Activated CD4-positive, CD25-positive, alpha-beta regulatory T cell treated with anti-CD3 and anti-CD28 coated beads, Interleukin-2, amount 50 U/mL, for 24 hours (primary cell): ENCODE data around the gene LKAAEAR1.
"Not testable (repeated sequence)": the region's sequence is repeated elsewhere in the genome, so short reads cannot be mapped to it uniquely, and the experiment has no call there.

ENCODE experiments used
- ATAC-seq, 2 donors: fragments of 150-1000 bp; cut with Tn5 transposase; one replicate each; pipeline ENCODE4 v1.10.0; 2021; ENCODE audit warnings: mild to moderate bottlenecking in 1 of 2, moderate library complexity in 1 of 2

The LKAAEAR1 gene

DNA sequence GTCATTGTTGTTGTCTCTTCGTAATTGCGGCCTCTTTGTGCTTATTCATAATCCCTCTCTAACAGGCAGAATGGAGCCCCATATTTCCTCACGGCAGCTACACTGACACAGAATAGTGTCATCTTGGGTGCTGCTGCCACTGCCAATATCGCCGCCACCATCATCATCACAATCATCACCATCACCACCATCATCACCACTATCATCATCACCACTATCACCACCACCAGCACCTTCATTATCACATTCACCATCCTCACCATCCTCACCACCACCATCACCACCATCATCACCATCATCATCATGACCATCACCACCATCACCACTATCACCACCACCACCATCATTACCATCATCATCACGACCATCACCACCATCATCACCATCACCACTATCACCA is 12.3 kb upstream of the LKAAEAR1 start:
- ATAC-seq = no peak

DNA sequence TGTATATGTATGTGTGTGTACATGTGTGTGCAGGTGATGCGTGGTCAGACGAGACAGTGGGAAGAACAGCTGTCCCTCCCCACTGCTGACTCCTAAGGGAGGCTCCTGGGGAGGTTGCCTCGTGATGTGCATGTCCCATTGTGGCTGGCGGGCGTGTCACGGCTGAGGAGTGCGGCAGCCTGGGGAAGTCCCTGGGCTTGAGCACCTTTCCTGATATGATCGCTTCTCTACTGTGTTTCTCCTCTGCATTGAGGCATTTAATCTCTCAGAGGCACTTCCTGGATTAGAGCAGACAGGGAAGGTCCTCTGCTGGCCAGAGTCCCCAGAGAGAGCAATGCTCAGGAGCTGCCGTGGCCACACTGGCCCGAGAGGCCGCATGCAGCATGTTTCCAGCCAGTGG is 11.7 kb upstream of the LKAAEAR1 start:
- peak in 1 of 2 donors; percentile 41 for ATAC-seq

DNA sequence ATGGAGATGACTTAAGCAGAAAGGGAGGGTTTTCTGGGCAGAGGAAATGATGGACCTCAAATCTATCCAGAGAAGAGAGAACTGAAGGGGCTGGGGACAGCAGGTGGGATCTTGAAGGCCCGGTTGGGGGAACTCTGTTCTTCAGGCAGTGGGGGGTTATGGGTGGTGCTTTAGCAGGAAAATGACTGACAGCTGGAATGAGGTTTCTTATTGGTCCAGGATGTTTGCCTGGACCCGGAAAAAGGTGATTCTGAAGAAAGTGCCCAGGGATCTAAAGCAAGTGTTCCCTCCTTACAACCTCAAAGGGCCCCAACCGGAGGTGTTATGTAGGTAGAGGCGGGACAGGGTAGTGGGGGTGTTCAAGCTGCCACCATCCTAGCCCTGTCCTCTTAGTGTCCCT is 11.3 kb upstream of the LKAAEAR1 start:
- ATAC-seq = no peak

DNA sequence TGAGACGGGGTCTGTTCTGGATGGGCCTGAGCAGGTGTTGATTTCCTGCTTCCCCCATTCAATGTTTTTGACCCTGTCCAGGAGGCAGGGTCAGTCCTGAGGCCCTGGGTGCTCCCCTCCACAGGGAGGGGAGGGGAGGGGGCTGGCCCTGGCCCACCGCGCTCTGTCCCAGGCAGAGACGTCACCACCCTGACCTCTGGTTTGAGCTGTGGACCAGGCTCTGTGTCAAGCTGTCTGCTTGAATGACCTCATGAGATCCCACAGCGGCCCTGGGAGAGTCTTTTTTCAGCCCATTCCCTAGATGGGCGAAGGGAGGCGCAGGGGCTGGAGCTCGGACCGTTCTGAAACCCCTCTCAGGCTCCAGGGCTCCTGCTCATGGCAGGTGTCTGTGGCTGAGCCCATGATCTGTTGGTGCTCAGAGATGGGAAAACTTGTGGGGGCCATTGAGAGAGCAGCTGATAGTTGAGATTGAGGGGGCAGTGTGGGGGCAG is 8.9 kb upstream of the LKAAEAR1 start:
- no peak for ATAC-seq

DNA sequence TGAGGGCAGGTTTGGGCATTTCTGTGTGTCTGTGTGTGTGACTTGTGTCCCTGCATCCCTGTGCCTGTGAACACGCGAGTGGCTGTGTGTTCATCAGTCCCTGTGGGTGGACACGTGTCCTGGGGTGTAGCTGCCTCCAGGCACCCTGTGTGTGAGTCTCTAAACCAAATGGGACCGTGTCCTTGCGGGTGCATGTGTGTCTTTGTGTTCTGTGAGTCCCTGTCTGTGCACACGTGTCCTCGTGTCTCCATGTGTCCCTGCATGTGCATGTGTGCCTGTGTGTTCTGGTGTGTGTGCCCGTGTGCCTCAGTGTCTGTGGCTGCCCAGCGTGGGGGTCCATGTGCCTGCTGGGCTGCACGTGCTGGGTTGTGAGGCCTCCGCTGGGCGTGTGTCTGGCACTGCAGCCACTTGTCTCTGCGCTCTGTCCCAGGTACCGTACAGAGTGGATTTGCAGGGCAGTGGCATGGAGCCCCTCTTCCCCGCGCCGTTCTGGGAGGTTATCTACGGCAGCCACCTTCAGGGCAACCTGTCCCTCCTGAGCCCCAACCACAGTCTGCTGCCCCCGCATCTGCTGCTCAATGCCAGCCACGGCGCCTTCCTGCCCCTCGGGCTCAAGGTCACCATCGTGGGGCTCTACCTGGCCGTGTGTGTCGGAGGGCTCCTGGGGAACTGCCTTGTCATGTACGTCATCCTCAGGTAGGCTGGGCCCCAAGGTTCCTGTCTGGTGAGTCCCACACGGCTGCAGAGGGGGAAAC is 8.2 kb upstream of the LKAAEAR1 start:
- no peak for ATAC-seq

DNA sequence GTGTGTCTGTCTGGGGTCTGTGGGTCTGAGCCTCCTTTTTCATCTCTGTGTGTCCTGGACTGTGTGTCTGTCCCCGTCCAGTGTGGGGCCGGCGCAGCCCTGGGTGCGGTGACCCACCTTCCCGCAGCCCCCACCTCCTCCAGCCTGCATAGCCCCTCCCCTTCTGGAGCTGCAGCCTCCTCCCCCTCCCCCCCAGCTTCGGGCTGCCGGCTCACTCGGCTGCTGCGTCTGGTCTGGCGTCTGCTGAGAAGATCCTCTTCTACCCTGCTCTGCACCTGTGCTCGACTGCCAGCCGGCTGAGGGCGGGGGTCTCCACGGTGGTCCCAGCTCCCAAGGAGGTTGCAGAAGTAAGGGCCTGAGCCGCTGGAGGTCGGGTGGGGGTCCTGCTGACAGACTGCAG is 7.6 kb upstream of the LKAAEAR1 start:
- ATAC-seq = no peak

DNA sequence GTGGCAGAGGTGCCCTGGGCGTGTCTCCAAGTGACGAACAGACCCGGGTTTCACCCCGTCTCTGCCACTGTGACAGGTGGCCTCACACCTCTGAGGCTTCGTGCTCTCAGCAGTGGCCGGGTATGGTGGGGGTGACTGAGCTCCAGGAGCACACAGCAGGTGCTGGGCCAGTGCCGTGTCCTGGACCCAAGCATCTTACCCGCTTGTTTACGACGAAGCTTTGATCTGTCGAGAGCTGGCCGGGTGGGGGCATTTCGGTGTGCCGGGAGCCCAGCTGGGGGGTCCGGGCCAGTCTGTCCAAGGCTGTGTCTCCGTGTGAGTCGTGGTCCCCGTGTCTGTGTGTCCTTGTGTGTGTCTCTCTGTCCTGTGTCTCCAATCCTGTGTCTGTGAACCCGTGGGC is 7.1 kb upstream of the LKAAEAR1 start:
- ATAC-seq = no peak

DNA sequence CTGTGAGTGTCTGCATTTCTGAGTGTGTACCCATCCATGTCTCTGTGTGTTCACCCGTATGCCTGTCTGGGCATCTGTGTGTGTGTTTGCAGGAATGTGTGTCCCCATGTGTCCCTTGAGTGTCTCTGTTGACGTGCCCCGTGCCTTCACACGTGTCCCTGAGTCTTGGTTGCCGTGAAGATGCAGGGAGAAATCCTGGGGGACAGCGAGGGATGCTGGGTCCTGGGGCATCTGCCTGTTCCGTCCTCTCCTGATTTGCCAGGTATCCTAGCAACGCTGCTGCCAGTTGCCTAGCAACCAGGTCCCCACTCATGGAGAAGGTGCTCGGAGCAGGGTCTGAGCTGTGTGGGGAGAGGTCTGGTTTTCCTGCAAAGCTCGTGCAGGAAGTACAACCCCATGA is 6.0 kb upstream of the LKAAEAR1 start:
- ATAC-seq = no peak

DNA sequence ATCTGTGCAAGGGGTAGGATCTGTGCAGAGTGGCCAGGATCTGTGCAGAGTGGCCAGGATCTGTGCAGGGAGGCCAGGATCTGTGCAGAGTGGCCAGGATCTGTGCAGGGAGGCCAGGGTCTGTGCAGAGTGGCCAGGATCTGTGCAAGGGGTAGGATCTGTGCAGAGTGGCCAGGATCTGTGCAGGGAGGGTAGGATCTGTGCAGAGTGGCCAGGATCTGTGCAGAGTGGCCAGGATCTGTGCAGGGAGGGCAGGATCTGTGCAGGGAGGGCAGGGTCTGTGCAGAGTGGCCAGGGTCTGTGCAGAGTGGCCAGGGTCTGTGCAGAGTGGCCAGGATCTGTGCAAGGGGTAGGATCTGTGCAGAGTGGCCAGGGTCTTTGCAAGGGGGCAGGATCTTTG is 4.4 kb upstream of the LKAAEAR1 start:
- not testable (repeated sequence) for ATAC-seq

DNA sequence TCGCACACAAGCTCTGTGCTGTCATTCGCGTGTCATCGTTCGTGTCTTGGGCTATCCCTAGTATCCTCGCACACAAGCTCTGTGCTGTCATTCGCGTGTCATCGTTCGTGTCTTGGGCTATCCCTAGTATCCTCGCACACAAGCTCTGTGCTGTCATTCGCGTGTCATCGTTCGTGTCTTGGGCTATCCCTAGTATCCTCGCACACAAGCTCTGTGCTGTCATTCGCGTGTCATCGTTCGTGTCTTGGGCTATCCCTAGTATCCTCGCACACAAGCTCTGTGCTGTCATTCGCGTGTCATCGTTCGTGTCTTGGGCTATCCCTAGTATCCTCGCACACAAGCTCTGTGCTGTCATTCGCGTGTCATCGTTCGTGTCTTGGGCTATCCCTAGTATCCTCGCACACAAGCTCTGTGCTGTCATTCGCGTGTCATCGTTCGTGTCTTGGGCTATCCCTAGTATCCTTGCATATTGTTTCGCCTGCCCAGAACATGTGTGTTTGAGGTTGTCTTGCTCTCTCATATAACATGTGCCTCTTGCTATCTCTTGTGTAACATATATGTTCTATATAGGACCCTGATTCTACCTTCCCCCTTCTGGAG is 3.1 kb upstream of the LKAAEAR1 start:
- ATAC-seq = not testable (repeated sequence)

DNA sequence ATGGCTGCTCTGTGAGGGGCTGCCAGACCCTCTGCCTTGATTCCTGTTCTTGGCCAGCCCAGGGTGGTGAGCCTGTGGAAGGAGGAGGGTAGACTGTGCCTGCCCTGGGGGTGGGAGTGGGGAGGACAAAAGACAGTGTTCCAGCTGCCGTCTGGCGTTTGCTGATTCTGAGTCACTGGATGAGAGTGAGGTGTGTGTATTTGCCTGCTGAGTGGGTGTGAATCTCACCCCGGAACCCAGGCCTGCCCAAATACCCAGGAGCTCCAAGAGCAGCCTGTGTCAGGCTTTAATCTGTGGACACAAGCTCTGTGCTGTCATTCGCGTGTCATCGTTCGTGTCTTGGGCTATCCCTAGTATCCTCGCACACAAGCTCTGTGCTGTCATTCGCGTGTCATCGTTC is 2.6 kb upstream of the LKAAEAR1 start:
- ATAC-seq = no peak

DNA sequence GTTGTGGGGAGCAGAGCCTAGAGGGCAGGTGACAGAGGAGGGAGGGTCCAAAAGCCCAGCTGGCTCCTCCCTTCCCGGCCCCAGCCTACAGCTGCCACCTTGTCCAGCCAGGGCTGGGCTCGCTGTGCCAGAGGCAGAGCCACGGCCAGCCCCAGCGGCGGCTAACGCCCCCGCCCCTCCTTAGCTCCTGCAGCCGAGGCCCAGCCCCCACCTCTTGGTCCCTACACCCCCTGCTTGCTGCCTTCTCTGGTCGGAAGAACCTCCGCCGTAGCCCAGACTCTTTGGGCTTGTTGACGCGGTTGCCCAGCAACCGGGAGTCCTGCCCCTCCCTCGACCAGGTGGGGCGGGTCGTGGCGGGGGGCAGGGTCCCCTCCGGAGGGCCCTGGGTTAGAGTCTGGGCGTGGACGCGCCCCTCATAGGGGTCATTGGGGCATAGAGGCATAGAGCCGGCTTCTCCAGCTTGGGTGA is 521 bp upstream of the LKAAEAR1 start:
- ATAC-seq = no peak

DNA sequence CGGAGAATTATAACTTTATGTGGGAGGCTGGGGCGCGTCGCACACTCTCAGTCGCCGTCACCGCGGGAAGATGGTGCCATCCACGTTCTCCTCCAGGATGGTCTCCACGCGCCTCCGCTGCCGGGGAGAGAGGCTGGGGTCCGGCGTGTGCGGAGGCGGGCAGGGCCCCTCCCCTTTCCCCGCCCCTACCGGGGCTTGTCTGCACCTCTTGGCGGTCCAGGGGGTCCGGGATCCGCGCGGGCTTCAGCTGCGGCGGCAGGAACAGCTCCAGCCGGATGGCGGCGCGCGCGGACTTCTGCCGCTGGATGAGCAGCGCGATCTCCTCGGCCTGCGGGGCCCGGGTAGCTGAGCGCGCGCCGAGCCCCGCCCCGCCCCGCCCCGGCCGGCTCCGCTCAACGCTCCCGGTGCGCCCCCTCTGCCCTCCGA is 807 bp downstream of the LKAAEAR1 start:
- peak; percentile 50 to 54 for ATAC-seq

DNA sequence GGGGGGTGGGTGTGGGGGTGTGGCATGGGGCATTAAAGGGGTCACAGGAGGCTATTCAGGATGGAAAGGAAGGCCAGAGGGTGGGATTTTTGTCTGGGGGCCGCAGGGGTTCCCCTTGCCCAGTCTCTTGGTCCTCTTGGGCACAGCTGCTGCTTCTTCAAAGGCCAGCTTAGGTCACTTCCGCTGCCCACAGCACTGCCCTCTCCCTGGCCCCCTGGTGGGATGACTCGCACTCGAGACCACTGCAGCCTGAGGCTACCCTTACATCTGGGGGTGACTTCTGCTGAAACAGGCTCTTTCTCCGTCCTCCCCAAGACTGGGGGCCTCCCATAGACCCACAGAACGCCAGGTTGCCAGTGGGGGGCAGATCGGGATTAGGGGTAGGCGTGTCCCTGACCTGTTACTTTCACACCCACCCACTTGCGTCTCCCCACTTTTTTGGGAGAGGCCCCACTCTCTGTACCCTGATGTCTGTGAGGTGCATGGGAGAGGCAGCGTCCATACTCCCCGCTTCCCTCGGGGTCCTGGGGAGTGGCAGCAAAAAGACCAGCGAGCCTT is 1.3 kb downstream of the LKAAEAR1 start:
- ATAC-seq = no peak

DNA sequence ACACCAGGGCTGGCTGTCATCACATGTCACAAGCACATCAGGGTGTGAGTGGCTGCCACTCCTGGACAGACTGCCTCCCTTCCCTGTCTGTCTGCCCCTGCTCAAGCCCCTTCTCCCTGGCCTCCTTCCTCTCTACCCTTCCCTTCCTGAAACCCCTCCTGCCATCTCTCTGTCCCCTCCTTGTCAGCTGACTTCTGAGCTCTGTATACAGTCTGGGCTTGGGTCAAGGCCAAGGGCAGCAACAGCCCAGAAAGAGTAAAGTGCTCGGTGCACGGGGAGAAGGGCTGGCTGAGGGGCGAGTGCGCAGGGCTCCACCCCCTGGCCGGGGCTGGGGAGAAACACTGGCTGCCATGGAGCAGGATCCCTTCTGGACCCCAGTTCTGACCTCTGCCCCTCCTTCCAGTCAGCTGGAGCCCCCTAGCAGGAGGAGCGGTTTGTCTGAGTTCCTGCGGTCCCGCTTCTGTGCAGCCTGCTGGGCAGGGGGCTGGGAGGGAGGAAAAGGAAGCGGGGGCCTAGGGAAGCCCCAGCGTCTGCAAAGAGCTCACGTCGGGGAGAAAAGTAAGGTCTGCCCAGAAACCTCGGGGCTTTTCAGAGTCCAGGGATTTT is 2.0 kb downstream of the LKAAEAR1 start:
- no peak for ATAC-seq

DNA sequence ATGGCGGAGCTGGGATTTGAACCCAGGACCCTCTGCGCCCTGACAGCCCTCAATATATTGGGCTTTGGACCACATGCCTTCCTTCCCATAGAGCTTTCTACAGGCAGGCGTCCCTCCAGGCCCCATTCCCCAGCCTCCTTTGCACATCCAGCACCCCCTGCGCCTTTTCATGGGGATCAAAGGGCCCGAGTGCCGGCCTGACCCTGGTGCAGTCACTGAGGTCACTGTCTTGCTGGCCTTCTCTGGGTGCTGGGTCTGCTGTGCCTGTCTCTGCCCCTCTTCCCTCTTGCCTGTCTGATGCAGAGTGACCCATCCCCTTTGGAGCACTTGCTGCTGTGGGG is 2.6 kb downstream of the LKAAEAR1 start:
- no peak for ATAC-seq

DNA sequence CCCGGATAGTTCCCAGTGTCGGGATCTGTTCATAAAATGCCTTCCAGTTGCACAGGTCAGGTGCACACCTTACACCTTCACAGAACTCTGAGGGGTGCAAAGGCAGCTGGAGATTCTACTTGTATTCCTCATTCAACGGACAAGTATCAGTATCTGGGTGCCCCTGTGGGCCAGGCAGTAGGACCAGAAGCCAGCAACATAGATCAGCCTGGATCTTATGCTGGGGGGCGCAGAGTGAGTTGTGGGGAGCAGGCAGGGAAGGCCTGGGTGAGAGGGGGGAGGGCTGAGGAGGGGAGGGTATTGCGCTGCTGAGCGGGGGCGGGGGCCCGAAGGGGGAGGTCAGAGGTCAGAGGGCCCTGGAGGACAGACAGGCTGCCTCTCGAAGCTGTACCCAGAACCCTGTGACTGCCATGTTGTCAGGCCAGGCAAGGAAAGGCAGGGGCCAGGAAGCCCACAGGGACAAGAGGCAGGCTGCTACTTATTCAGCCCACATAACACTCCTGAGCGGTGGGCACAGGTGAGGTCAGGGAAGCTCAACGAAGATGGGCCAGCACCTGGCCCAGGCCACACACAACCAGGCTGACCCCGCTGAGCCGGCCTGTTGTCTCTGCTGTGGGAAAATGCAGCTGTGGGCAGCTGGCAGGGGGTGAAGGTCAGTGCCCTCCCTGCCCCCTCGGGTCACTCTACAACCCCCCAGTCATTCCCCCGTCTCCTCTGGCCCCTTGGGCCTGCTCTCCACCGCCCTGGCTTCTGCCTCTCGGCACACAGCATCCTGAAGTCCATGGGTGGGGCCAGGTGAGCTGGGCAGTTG is 3.2 kb downstream of the LKAAEAR1 start:
- no peak for ATAC-seq

DNA sequence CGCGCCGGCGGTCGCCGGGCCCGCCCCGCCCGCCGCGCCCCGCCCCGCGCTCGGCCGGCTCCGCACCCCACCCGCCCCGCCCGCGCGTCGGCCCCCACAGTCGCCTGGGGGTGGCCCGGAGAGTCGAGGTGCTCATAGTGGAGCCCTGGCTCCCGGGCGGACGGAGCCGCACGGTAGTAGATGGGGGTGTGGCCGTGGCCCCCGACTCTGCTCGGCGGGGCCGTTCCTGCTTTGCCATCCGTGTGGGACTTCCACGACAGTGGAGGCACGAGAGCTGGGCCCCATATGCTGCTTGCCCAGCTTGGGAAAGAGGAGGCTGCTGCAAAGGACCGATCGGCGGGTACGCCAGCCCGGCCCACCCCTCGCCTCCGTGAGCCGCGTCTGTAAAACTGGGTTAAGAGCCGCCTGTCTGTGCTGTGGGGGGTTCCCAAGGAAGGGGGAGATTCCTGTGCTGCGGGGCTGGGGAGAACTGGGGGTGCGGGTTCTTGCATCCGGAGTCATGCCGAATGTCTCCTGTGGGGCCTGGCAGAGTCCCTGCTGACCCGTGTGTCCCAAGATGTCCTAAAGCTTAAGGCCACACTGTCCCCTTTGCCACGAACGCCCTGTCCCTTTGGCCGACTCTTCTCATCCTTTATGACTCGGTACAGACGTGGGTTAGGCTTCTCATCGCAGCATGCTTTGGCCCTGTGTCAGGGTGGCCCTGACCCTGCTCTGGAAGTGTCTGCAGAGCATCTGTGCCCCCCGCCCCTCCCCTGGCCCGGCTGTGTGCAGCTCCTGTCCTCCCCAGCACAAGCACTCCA is 4.0 kb downstream of the LKAAEAR1 start, which contains the start of gene OPRL1:
Gene OPRL1, plus strand, starts transcription at position 70 of the 800 bp plus-strand sequence. CDS start 12,639 bp downstream, outside the sequence.
- ATAC-seq = peak; percentile 42 to 45

DNA sequence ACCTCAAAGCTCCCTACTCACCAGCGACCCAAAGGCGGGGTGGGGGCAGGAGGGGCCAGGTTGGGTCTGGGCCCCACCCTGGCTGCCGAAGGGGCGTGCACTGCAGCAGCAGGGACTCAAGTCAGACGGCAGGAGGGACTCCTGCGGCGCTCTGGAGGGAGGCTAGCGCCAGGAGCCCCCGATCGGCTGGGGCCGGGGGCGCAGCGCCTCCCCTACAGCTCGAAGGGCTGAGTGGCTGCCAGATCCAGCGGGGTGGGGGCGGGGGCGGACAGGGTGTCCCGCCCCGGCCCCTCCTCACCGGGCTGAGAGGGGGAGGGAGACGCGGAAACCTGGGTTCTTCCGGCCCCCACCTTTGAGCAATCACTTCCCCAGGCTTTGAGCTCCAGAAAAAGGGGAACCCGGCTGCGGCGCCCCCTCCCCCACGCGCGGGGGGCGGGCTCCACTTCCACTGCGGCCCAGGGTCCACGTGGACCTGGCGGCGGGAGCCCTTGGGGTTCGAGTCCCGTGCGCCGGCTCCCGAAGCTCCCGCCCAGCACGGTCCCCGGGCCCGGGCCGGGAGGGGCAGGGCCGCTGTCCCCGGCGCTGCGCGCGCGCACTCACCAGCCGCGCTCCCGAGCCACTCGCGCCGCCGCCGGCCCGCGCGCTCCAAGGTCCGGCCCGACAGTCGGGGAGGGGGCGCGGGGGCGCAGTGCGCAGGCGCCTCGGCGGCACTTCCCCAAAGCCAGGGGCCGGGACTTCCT is 4.8 kb downstream of the LKAAEAR1 start, which contains the start of gene RGS19:
Gene RGS19, minus strand, starts transcription at position 246 of the 740 bp plus-strand sequence. CDS start 2,632 bp downstream, outside the sequence.
- ATAC-seq = peak; percentile 21 to 45

DNA sequence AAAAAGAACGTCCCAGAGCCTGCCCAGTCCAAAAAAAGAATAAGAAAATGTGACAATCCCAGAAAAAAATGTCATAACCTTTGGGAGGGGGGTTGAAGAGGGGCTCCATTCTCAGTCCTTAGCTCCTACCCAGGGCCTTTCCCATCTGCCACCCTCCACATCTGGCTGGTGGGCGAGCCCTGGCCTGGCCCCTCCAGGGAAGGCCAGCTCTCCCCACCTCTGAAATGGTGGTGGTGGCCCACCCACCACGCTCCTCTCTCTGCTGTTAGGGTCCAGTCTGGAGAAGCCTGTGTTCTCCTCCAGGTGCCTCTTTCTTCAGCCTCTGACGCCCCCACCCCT is 5.3 kb downstream of the LKAAEAR1 start:
- ATAC-seq = no peak
